GM12891 (cell line): ENCODE measurements around the gene OSBPL6.

Source experiments
- DNase-seq: peaks from one replicate; pipeline ENCODE4 v3.0.0; 2011; ENCODE audit warnings: low spot score; ENCODE audit not compliant: insufficient read length
- FAIRE-seq: peaks from 2 replicates; lab custom pipeline; 2011; peaks lifted over from hg19 to GRCh38; lab: Jason Lieb, UNC
- PAX5 ChIP-seq: IDR thresholded peaks from 2 replicates; pipeline ENCODE4 v1.6.1; 2011; ENCODE audit warnings: low read length, moderate library complexity, mild to moderate bottlenecking; ENCODE audit not compliant: insufficient read depth, severe bottlenecking
- POLR2A ChIP-seq: IDR thresholded peaks from 2 replicates; pipeline ENCODE4 v1.6.1; 2011; ENCODE audit warnings: low read depth, low read length, control low read depth
- POLR2AphosphoS5 ChIP-seq: IDR thresholded peaks from 2 replicates; pipeline ENCODE4 v1.6.1; 2011; ENCODE audit warnings: low read depth, low read length, control low read depth
- POU2F2 ChIP-seq: IDR thresholded peaks from 2 replicates; pipeline ENCODE4 v1.6.1; 2011; ENCODE audit warnings: low read depth, mild to moderate bottlenecking, control low read depth, low read length, moderate library complexity
- SPI1 ChIP-seq: IDR thresholded peaks from 2 replicates; pipeline ENCODE4 v1.6.1; 2011; ENCODE audit warnings: low read depth, low read length, control low read depth
- TAF1 ChIP-seq: IDR thresholded peaks from 2 replicates; pipeline ENCODE4 v1.6.1; 2011; ENCODE audit warnings: low read depth, low read length, control low read depth

Gene OSBPL6

DNA sequence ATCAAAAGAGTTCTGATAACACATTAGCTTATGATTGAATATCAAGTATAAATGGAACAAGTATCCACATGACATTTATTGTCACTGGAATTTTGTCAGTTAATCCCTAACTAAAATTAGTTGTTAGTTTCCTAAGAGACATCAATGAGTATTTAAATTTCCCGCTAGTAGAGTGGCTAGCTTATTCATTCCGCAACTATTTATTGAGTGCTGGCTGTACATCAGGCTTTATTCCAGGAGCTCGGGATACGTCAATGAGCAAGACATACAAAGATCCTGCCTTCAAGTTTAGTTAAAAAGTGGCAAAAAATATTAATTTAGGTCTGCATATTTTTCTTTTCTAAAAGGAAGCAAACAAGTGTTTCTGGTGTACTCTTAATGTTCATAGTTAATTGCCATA lies 197.4 kb downstream of the OSBPL6 start:
- TF ChIP-seq SPI1 (no peak), TAF1 (no peak)
- DNase-seq = no peak
- no peak for FAIRE-seq

DNA sequence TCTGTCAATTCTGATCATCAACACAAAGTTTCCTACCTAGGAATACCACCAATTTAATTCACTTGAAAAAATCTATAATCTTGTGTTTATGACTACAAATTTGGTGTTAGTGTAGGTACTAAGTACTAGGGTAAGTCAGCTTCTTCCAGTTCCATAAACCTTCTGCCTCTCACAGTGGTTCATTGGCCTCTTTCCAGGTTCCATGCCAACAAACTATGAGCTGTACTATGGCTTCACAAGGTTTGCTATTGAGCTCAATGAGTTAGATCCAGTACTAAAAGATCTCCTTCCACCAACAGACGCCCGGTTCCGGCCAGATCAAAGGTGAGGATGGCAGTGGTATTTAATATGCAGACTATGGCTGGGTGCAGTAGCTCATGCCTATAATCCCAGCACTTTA lies 197.9 kb downstream of the OSBPL6 start:
- no peak for DNase-seq
- FAIRE-seq = no peak
- no peak for TF ChIP-seq SPI1
- no peak for TF ChIP-seq TAF1
- no peak for TF ChIP-seq PAX5
- TF ChIP-seq POLR2A = no peak
- TF ChIP-seq POU2F2 = no peak
- TF ChIP-seq POLR2AphosphoS5 = no peak

DNA sequence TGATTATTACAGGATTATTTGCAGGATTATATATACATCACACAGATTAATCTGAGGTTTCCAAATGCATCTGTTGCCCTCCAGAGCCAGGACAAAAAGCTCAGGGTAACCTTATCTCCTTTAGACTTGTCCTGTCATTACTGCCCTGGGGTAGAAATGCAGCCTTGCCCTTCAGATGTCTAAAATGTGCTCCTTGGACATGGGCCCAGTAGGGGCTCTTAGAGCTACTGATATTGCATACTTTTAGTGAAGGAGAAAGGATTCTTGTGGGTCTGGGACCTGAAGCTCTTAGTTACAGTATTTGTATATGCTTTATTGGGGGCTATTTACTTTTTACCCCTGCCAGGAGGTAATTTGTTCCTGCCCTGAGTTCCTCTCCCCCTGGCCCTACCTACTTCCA lies 200.5 kb downstream of the OSBPL6 start:
- TF ChIP-seq TAF1 (no peak), POLR2A (no peak), SPI1 (no peak), POLR2AphosphoS5 (no peak), POU2F2 (no peak), PAX5 (no peak)
- DNase-seq (no peak), FAIRE-seq (no peak)

DNA sequence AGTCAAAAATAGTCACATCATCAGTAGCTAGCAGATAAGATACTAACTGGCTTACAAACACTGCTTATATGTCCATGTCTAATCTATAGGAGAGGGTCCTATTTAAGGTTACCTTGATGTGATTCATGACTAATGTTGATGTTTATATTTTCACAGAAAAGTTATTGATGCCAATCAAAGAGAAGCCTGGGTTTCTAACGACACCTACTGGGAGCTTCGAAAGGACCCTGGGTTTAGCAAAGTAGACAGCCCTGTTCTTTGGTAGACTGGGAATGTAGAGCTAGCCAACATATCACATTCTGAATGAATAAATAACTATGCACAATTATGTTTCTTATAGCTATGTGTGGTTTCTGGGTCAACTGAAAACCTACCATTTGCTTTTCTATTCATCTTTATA lies 201.0 kb downstream of the OSBPL6 start:
- no peak for TF ChIP-seq SPI1
- FAIRE-seq (no peak), DNase-seq (no peak)

DNA sequence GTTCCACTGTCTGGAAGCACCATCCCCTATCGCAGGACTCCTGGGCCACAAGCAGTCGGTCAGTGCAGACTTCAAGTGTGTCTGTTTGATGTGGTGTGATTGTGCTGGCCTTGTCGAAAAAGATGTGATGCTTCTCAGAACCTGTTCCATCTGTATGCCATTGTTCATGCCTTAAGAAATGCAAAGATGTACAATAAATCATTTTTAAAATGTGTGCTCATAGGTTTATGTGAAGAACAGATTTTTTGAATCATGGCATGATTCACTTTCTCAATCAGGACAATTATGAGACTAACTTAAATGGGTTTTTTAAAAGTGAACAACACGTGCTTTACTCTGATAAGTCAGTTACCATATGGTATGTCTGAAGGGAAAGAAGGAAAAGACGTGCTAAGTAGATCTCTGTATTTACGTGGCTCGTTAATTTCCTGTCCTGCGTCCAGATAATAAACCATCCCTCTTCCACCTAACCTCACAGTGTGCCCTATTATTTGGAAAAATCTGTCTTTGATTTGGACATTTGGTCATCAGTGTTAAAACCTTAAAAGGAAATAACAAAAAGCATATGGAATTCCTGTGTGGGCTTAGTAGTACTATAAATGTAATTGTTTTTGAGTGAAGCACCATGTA lies 201.7 kb downstream of the OSBPL6 start:
- TF ChIP-seq POU2F2 (no peak), PAX5 (no peak), POLR2A (no peak), SPI1 (no peak), POLR2AphosphoS5 (no peak)
- DNase-seq (no peak), FAIRE-seq (no peak)

DNA sequence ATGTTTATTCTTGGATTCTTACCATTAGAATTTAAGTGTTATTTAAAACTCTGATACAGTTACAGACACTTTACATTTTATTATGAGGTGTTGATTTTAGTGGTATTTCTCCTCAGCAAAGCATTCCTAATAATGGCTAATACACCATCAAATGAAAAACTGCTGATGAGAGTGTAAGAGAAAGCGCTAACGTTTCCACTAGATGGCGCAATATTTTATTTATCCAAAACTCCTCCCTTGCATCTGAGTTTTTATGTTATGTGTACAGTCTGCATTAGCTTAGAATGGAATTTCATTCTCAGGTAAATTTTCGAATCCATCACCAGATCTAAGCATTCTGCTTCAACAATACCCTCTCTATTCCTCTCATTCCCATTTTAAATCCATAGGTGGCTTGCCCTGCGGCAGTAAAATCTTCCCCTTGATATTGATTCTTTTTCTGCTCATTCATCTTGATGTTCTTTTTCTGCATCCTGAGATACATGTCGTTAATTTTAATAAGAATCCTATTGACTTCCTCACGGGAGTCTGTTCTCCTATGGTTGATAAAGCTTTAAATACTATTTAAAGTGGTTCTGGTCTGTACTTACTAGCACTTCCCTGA lies 202.8 kb downstream of the OSBPL6 start:
- FAIRE-seq (peak; percentile 74), DNase-seq (no peak)
- TF ChIP-seq POLR2A = no peak
- no peak for TF ChIP-seq POU2F2
- TF ChIP-seq TAF1 = no peak
- TF ChIP-seq PAX5 = no peak
- no peak for TF ChIP-seq SPI1
- no peak for TF ChIP-seq POLR2AphosphoS5

- no peak for FAIRE-seq
- TF ChIP-seq SPI1 = no peak
- no peak for TF ChIP-seq POU2F2
- no peak for TF ChIP-seq TAF1
- TF ChIP-seq POLR2AphosphoS5 = no peak
- no peak for TF ChIP-seq PAX5
- no peak for TF ChIP-seq POLR2A
- no peak for DNase-seq
Measured at GRCh38 chr2:178401994-178402437, 207.7 kb downstream of the OSBPL6 start.

DNA sequence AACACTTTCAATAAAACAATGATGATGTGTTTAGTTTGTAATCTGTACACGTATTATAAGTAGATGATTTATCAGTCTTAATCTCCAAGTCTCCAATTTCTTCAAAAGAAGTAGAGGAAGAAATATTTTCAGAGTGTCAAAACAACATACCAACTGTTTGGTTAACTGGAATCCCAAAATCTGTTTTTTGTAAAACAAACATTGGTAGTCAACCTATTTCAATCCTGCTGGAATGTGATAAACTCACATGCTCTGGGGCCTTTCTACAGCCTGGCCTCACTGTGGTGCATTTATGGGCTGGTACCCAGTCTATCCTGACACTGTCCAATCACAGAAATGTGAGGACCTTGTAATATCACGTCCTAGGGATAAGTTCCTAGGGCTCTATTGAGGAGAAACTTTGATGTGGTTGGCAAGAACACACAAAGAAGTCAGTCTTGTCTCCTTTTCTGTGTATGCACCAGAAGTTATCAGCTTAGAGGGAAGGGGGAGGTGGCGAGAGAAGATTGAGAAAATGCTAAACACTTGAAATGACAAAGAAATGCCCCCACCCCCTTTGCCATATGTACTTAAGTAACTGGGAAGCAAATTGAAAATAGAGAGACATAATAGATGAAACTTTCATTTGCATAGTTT lies 209.5 kb downstream of the OSBPL6 start:
- TF ChIP-seq POLR2AphosphoS5 (no peak), TAF1 (no peak), POLR2A (no peak), SPI1 (no peak), POU2F2 (no peak), PAX5 (no peak)
- FAIRE-seq (no peak), DNase-seq (no peak)

DNA sequence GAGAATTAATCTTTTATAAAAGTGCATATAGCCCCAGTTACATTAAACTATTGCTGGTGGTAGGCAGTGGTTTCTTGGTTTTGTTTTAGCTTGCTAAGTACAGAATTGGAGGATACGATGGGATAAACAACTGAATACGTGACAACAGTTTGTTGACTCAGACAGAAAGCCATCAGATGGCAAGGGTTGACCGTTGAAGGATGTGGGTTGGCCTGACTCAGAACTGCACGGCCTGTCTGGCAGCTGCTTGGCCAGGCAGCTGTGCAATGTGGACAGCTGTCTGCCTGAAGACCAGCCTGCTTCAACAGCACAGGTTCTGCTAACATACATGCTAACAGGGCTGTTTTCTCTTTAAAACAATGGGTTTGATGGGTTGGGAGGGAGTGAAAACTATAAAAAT lies 210.1 kb downstream of the OSBPL6 start:
- TF ChIP-seq TAF1 (no peak), POU2F2 (peak; percentile 91), POLR2AphosphoS5 (peak; percentile 92), SPI1 (no peak), PAX5 (no peak), POLR2A (no peak)
- DNase-seq = peak; percentile 35
- FAIRE-seq = peak; percentile 100

DNA sequence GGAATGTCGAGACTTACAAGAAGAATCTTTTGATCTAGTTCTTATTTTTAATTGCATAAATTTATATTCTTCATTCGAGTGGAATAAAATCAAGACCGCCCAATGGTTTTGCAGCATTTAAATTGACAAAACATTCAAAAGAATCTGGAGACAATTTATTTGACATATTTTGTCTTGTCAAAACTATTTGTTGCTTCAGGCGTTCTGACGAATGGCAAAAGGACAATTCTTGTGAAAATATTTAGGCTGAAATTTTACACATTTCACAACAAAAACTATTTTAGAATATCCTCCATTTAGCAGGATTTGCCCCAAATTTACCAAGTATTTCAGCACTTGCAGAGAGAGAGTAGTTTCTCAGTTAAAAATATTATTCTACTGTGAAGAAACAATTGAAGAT lies 214.9 kb downstream of the OSBPL6 start:
- TF ChIP-seq SPI1 (no peak), POU2F2 (no peak)
- no peak for FAIRE-seq
- no peak for DNase-seq
